RWPE1 (cell line): ENCODE results near the gene PARVG.
A peak's percentile ranks its signal among the peaks of the same experiment; 100 is the strongest.

Experiments used
- CTCF ChIA-PET: fragments of 350-600 bp; sonication (Branson Sonifier 250); formaldehyde crosslinking; extraction: SDS; loops from one replicate; lab custom pipeline; 2021; lab: Yijun Ruan, JAX
- POLR2A ChIA-PET: fragments of 400-600 bp; formaldehyde crosslinking; extraction: SDS; loops from one replicate; lab custom pipeline; 2020; ENCODE audit warnings: antibody characterized with exemption; ENCODE audit not compliant: low non-redundant PET; lab: Yijun Ruan, JAX
- DNase-seq: peaks from one replicate; pipeline ENCODE4 v3.0.0; 2012; ENCODE audit warnings: low spot score
- H3K27ac ChIP-seq: fragments of 450-650 bp; 2 replicates; pipeline ENCODE4 v1.5.1; 2017
- TF ChIP-seq, protein P1 (sequence below): fragments of 450-650 bp; conservative IDR thresholded peaks from 2 replicates; pipeline ENCODE4 v1.5.1; 2017; ENCODE audit warnings: low read depth, mild to moderate bottlenecking

Gene PARVG, protein sequence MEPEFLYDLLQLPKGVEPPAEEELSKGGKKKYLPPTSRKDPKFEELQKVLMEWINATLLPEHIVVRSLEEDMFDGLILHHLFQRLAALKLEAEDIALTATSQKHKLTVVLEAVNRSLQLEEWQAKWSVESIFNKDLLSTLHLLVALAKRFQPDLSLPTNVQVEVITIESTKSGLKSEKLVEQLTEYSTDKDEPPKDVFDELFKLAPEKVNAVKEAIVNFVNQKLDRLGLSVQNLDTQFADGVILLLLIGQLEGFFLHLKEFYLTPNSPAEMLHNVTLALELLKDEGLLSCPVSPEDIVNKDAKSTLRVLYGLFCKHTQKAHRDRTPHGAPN

DNA sequence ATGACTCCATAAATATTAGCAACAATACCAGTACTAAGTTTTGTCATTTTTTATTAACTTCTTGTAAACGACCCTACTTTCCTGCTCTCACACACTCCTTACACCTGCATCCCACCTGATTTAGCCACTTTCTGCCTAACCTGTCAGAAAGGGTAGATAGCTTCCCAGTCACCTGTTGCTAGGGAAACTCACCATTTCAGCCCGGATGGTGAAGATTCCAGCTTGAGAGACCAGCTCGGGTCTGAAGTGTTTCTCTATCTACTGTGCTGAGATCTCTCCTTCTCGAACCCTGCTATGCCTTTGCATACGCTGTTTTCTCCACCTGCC is at the start of gene PARVG:
PARVG (plus strand) TSS at position 220 of the 327 bp plus-strand sequence. CDS start 2,405 bp downstream, outside the sequence.
- no peak within 1 kb of the TSS for H3K27ac ChIP-seq
- CTCF ChIA-PET, result interaction anchor here (0.6 kb wide), 1 partner anchor 191 kb away, joined by 6 read pairs; no protein-coding TSS in a partner anchor
- TF ChIP-seq, protein P1, sequence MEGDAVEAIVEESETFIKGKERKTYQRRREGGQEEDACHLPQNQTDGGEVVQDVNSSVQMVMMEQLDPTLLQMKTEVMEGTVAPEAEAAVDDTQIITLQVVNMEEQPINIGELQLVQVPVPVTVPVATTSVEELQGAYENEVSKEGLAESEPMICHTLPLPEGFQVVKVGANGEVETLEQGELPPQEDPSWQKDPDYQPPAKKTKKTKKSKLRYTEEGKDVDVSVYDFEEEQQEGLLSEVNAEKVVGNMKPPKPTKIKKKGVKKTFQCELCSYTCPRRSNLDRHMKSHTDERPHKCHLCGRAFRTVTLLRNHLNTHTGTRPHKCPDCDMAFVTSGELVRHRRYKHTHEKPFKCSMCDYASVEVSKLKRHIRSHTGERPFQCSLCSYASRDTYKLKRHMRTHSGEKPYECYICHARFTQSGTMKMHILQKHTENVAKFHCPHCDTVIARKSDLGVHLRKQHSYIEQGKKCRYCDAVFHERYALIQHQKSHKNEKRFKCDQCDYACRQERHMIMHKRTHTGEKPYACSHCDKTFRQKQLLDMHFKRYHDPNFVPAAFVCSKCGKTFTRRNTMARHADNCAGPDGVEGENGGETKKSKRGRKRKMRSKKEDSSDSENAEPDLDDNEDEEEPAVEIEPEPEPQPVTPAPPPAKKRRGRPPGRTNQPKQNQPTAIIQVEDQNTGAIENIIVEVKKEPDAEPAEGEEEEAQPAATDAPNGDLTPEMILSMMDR, result no peak
- POLR2A ChIA-PET, result no interaction called here
- DNase-seq, result peak; percentile 7

DNA sequence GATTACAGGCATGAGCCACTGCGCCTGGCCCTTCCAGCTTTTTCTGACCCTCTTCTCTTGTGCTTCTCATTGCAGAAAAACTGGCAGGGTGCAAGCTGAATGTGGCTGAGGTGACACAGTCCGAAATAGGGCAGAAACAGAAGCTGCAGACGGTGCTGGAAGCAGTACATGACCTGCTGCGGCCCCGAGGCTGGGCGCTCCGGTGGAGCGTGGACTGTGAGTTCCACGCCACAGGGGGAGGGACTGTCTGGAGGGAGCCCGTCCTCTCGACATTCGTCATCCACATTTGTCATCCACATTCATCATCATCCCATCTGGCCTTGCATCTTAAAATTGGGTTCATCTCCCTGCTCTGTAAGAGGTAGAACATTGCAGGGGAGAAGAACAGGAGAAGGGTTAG is 49.3 kb upstream of the PARVG start:
- no peak for DNase-seq
- TF ChIP-seq, protein P1, result no peak
- POLR2A ChIA-PET, result no interaction called here

DNA sequence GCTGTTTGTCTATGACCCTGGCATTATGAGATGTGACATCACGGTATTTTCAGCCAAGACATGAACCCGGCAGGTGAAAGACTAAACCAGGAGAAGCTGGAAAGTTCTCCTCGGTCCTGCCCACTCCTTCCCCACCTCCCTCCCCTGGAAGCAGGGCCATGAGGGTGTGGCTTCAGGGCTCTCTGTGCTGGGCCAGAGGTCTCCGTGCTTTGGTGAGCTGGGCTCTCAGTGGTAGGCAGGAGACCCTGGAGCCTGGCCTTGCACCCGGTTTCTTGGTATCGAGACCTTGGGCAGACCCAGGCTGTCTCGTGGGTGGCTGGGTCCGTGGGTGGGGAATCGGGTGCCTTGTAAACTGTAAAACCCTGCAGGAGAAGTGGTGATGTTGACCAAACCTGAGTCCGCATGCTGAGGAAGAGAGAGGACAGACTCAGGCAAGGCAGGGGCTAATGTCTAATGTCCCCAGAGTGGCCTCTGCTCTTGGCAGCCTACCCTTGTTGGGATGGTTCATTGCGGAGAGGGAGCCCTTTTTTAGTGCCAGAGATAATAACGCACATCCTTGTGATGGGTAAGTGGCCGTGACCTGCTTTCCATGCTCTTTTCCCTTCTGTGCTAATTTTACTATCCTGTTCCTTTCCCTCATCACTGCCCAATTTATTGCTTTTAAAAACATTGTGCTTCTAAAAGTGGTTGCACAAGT is 48.6 kb upstream of the PARVG start:
- no peak for DNase-seq
- ChIA-PET POLR2A (no interaction called here), CTCF (no interaction called here)

More for the DNA sequence above, 49.3 kb upstream of the PARVG start:
- H3K27ac ChIP-seq, result no peak overlapping the region
- CTCF ChIA-PET, result no interaction called here

DNA sequence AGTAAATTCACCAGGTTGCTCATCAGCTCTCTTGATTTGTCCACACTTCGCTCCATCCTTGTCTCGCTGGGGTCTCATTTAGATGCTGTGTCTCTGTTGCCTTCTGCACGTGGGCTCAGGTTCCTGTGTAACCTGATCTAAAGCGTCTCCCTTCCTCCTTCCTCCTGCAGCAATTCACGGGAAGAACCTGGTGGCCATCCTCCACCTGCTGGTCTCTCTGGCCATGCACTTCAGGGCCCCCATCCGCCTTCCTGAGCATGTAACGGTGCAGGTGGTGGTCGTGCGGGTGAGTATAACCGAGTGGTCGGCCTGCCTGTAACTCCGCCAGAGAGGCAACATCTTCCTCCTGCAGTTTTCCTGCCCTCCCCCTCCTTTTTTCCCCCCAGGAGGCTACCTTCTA is 48.0 kb upstream of the PARVG start:
- CTCF ChIA-PET, result no interaction called here
- POLR2A ChIA-PET, result no interaction called here
- no peak overlapping the region for H3K27ac ChIP-seq
- TF ChIP-seq, protein P1, result no peak
- no peak for DNase-seq

More for the DNA sequence above, 48.6 kb upstream of the PARVG start:
- TF ChIP-seq, protein P1, result no peak
- no peak overlapping the region for H3K27ac ChIP-seq

DNA sequence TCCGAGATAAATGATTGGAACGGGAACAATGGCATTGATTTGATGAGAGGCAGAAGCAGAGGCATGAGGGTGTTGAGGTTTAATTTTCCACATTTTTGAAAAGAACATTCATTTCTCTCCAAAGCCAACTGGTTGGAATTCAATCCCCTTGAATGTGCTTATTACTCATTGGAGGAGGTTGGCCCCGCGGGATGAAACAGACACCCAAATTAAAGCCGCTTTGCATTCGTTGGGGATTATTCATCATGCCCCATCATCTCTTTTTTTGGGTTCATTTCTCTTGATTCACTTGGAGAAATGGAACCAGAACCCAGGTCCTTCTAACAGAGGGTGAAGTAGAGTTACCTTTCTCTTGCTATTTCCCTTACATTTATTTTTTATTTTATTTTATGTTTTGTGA is 47.6 kb upstream of the PARVG start:
- H3K27ac ChIP-seq, result no peak overlapping the region
- no peak for DNase-seq
- POLR2A ChIA-PET, result no interaction called here
- CTCF ChIA-PET, result no interaction called here
- TF ChIP-seq, protein P1, result no peak

DNA sequence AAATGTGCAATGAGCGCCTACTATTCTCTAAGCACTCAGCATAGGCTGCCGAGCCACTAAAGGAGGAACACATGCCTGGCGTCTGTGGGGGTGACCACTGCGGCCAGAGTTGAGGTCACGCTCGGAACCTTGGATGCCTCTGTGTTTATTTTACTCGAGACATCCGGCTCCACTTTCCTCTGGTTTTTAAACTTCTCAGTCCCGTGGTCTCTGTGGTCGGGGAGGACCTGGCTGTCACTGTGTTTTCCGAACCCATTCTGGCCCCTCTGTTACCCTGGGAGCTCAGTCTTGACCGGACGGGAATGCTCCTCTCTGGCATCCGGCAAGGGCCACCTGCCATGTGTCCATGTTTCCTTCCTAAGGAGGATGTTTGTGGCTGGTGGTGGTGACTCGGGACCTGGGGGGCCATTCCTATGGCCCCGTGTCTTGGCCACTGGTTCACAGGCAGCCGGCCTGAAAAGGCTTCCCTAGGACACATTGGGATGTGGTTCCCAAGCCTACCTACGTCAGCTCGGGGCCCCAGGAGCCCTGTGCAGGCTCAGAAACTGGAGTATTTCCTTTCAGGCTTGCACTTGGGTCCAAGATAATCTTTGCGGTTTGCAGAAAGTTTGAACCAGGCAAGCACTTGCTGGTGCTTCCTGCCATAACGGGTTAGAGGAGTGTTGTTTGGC is 46.7 kb upstream of the PARVG start:
- DNase-seq, result no peak
- TF ChIP-seq, protein P1, result no peak
- CTCF ChIA-PET, result no interaction called here
- no peak overlapping the region for H3K27ac ChIP-seq
- POLR2A ChIA-PET, result no interaction called here
